HepG2 (cell line): ENCODE data around the gene VDAC2. TPM values are rescaled to one million over a fixed set of nuclear protein-coding genes. Genes with fewer than 3 reads are reported as not detected.

Experiments
- ATAD3A ChIP-seq: sonication (generic); formaldehyde crosslinking; IDR thresholded peaks from 2 replicates; pipeline ENCODE4 v1.4.0; 2020; ENCODE audit warnings: missing genetic modification reagents
- FOXP4 ChIP-seq: sonication (generic); formaldehyde crosslinking; IDR thresholded peaks from 2 replicates; pipeline ENCODE4 v1.4.0; 2020; ENCODE audit warnings: missing genetic modification reagents
- GABPA ChIP-seq, 2 experiments: IDR thresholded peaks; 2 replicates each; pipeline ENCODE4 v1.6.1; 2011 to 2016; ENCODE audit warnings: low read depth in 2 of 2, low read length in 1 of 2, missing biosample characterization in 1 of 2, missing genetic modification characterization in 1 of 2
- GABPB1 ChIP-seq: IDR thresholded peaks from 2 replicates; pipeline ENCODE4 v1.6.1; 2016; ENCODE audit warnings: mild to moderate bottlenecking, missing genetic modification reagents, moderate library complexity, missing compliant biosample characterization
- GFI1 ChIP-seq: sonication (generic); formaldehyde crosslinking; IDR thresholded peaks from 2 replicates; pipeline ENCODE4 v1.5.0; 2020; ENCODE audit warnings: missing genetic modification reagents, mild to moderate bottlenecking, borderline replicate concordance
- HMG20B ChIP-seq: conservative IDR thresholded peaks from 2 replicates; pipeline ENCODE4 v1.6.1; 2016; ENCODE audit warnings: missing genetic modification reagents, missing compliant biosample characterization
- KDM3A ChIP-seq: IDR thresholded peaks from 2 replicates; pipeline ENCODE4 v1.6.1; 2018; ENCODE audit warnings: low read depth, missing compliant biosample characterization
- KDM4B ChIP-seq: sonication (generic); formaldehyde crosslinking; IDR thresholded peaks from 2 replicates; pipeline ENCODE4 v1.4.0; 2020; ENCODE audit warnings: missing genetic modification reagents
- MBNL3 ChIP-seq: fragments of 250-450 bp; sonication (Bioruptor Pico); conservative IDR thresholded peaks from 2 replicates; pipeline ENCODE4 v1.8.0; 2022; ENCODE audit warnings: mild to moderate bottlenecking, inconsistent platforms
- NFIB ChIP-seq: sonication (generic); formaldehyde crosslinking; IDR thresholded peaks from 2 replicates; pipeline ENCODE4 v1.9.0; 2021; ENCODE audit warnings: missing genetic modification reagents, mild to moderate bottlenecking, borderline replicate concordance
- SYNCRIP ChIP-seq: fragments of 200-400 bp; formaldehyde crosslinking; IDR thresholded peaks from 2 replicates; pipeline ENCODE4 v1.6.1; 2018; ENCODE audit warnings: mild to moderate bottlenecking, low read depth, low read length; ENCODE audit not compliant: insufficient read depth
- TBX2 ChIP-seq: sonication (generic); formaldehyde crosslinking; IDR thresholded peaks from 2 replicates; pipeline ENCODE4 v1.5.0; 2020; ENCODE audit warnings: missing genetic modification reagents, mild to moderate bottlenecking, borderline replicate concordance
- ZFP90 ChIP-seq: sonication (generic); formaldehyde crosslinking; IDR thresholded peaks from 2 replicates; pipeline ENCODE4 v1.8.0; 2022; ENCODE audit warnings: missing genetic modification reagents, mild to moderate bottlenecking, inconsistent platforms, borderline replicate concordance
- ZNF30 ChIP-seq: sonication (generic); formaldehyde crosslinking; IDR thresholded peaks from 2 replicates; pipeline ENCODE4 v1.5.0; 2020; ENCODE audit warnings: mild to moderate bottlenecking, missing genetic modification reagents
- ZNF547 ChIP-seq: sonication (generic); formaldehyde crosslinking; IDR thresholded peaks from 2 replicates; pipeline ENCODE4 v1.5.1; 2020; ENCODE audit warnings: mild to moderate bottlenecking, missing genetic modification reagents
- ZNF564 ChIP-seq: sonication (generic); formaldehyde crosslinking; IDR thresholded peaks from 2 replicates; pipeline ENCODE4 v1.8.1; 2023; ENCODE audit warnings: mild to moderate bottlenecking, missing genetic modification reagents
- ZNF570 ChIP-seq: sonication (generic); formaldehyde crosslinking; IDR thresholded peaks from 2 replicates; pipeline ENCODE4 v1.4.0; 2020; ENCODE audit warnings: mild to moderate bottlenecking, missing genetic modification reagents, borderline replicate concordance
- polyA plus RNA-seq, 8 experiments: library from polyadenylated mRNA; depleted of rRNA in 3 of 8; stranded (reverse) in 7 of 8; unstranded in 1 of 8; fragments of >200 nt; fragmentation: Illumina TruSeq in 4 of 8; extraction: Trizol in 4 of 8; gene quantifications; 2 replicates each; pipeline versions ENCODE4 v1.2.1 to v1.2.3, GENCODE V29; 2011 to 2016; ENCODE audit warnings: low read depth in 4 of 8, missing spikeins in 1 of 8, mixed read lengths in 1 of 8; ENCODE audit not compliant: insufficient read depth in 1 of 8
- total RNA-seq, 5 experiments: library from RNA; depleted of rRNA; stranded (reverse); fragments of >200 nt; fragmentation: Illumina TruSeq; extraction: Trizol; gene quantifications; 2 replicates each; pipeline ENCODE4 v1.2.3, GENCODE V29; 2016; ENCODE audit warnings: low read depth in 1 of 5
- TF ChIP-seq, protein P1 (sequence below): sonication (generic); formaldehyde crosslinking; IDR thresholded peaks from 2 replicates; pipeline ENCODE4 v1.8.0; 2022; ENCODE audit warnings: missing genetic modification reagents, mild to moderate bottlenecking, borderline replicate concordance
- TF ChIP-seq, protein P2 (sequence below): IDR thresholded peaks from 2 replicates; pipeline ENCODE4 v1.6.1; 2016; ENCODE audit warnings: low read depth, control low read depth
- TF ChIP-seq, protein P3 (sequence below): sonication (generic); formaldehyde crosslinking; IDR thresholded peaks from 2 replicates; pipeline ENCODE4 v1.5.0; 2020; ENCODE audit warnings: mild to moderate bottlenecking, missing genetic modification reagents
- TF ChIP-seq, protein P4 (sequence below): sonication (generic); formaldehyde crosslinking; IDR thresholded peaks from 2 replicates; pipeline ENCODE4 v1.4.0; 2020; ENCODE audit warnings: missing genetic modification reagents

VDAC2 gene
- total and polyA plus RNA-seq, 2 of the 13 experiments (the other 11 are each of a cell fraction or from before 2014, with no cell fraction given) = 67.9 to 222 TPM

GRCh38 chr10:75261813-75262705 lies 51.5 kb downstream of the VDAC2 start (continued):
- TF ChIP-seq, protein P1, sequence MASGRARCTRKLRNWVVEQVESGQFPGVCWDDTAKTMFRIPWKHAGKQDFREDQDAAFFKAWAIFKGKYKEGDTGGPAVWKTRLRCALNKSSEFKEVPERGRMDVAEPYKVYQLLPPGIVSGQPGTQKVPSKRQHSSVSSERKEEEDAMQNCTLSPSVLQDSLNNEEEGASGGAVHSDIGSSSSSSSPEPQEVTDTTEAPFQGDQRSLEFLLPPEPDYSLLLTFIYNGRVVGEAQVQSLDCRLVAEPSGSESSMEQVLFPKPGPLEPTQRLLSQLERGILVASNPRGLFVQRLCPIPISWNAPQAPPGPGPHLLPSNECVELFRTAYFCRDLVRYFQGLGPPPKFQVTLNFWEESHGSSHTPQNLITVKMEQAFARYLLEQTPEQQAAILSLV = no peak
- TF ChIP-seq, protein P2, sequence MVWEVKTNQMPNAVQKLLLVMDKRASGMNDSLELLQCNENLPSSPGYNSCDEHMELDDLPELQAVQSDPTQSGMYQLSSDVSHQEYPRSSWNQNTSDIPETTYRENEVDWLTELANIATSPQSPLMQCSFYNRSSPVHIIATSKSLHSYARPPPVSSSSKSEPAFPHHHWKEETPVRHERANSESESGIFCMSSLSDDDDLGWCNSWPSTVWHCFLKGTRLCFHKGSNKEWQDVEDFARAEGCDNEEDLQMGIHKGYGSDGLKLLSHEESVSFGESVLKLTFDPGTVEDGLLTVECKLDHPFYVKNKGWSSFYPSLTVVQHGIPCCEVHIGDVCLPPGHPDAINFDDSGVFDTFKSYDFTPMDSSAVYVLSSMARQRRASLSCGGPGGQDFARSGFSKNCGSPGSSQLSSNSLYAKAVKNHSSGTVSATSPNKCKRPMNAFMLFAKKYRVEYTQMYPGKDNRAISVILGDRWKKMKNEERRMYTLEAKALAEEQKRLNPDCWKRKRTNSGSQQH (CRISPR knock-in tag) = no peak
- TF ChIP-seq GABPB1 (peak; percentile 21; the same call in 1 of the 2 replicates), TBX2 (CRISPR knock-in tag) (no peak), ZNF564 (CRISPR knock-in tag) (no peak), NFIB (CRISPR knock-in tag) (no peak), ZFP90 (CRISPR knock-in tag) (no peak), ZNF547 (CRISPR knock-in tag) (no peak), ATAD3A (CRISPR knock-in tag) (no peak), SYNCRIP (no peak), ZNF30 (CRISPR knock-in tag) (no peak), FOXP4 (CRISPR knock-in tag) (no peak), GFI1 (no peak), GABPA (IDR thresholded peaks at IDR 0.05; ENCODE audit: low read depth, low read length) (no peak), GABPA (CRISPR knock-in tag; IDR thresholded peaks at IDR 0.05; ENCODE audit: low read depth) (no peak), HMG20B (no peak), KDM3A (CRISPR knock-in tag) (no peak), KDM4B (CRISPR knock-in tag) (no peak), ZNF570 (no peak), MBNL3 (CRISPR knock-in tag) (no peak)
- TF ChIP-seq, protein P3, sequence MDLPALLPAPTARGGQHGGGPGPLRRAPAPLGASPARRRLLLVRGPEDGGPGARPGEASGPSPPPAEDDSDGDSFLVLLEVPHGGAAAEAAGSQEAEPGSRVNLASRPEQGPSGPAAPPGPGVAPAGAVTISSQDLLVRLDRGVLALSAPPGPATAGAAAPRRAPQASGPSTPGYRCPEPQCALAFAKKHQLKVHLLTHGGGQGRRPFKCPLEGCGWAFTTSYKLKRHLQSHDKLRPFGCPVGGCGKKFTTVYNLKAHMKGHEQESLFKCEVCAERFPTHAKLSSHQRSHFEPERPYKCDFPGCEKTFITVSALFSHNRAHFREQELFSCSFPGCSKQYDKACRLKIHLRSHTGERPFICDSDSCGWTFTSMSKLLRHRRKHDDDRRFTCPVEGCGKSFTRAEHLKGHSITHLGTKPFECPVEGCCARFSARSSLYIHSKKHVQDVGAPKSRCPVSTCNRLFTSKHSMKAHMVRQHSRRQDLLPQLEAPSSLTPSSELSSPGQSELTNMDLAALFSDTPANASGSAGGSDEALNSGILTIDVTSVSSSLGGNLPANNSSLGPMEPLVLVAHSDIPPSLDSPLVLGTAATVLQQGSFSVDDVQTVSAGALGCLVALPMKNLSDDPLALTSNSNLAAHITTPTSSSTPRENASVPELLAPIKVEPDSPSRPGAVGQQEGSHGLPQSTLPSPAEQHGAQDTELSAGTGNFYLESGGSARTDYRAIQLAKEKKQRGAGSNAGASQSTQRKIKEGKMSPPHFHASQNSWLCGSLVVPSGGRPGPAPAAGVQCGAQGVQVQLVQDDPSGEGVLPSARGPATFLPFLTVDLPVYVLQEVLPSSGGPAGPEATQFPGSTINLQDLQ (CRISPR knock-in tag) = no peak
- TF ChIP-seq, protein P4, sequence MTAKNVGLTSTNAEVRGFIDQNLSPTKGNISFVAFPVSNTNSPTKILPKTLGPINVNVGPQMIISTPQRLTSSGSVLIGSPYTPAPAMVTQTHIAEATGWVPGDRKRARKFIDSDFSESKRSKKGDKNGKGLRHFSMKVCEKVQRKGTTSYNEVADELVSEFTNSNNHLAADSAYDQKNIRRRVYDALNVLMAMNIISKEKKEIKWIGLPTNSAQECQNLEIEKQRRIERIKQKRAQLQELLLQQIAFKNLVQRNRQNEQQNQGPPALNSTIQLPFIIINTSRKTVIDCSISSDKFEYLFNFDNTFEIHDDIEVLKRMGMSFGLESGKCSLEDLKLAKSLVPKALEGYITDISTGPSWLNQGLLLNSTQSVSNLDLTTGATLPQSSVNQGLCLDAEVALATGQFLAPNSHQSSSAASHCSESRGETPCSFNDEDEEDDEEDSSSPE (CRISPR knock-in tag) = no peak
